BJ (cell line): Measurements from ENCODE around the gene SLC22A23. TPM values are rescaled to one million over a fixed set of nuclear protein-coding genes. Genes with fewer than 3 reads are reported as not detected.

Experiments used
- CTCF ChIA-PET: fragments of 350-600 bp; formaldehyde crosslinking; extraction: SDS; loops from one replicate; lab custom pipeline; 2021; ENCODE audit warnings: antibody characterized with exemption, inconsistent platforms; lab: Yijun Ruan, JAX
- POLR2A ChIA-PET: fragments of 300-600 bp; sonication (Branson Sonifier 250); formaldehyde crosslinking; extraction: SDS; loops from one replicate; lab custom pipeline; 2021; ENCODE audit warnings: antibody characterized with exemption; lab: Charles Lee
- DNase-seq: peaks from one replicate; pipeline ENCODE4 v3.0.0-alpha.2; 2011; ENCODE audit warnings: low read depth
- H3K27me3 ChIP-seq: 2 replicates; pipeline ENCODE4 v1.6.0; 2011; ENCODE audit warnings: low read length; ENCODE audit not compliant: control insufficient read depth, insufficient read depth
- H3K36me3 ChIP-seq: 2 replicates; pipeline ENCODE4 v1.5.1; 2011; ENCODE audit warnings: low read length; ENCODE audit not compliant: control insufficient read depth, insufficient read depth
- H3K4me3 ChIP-seq: 2 replicates; pipeline ENCODE4 v1.5.1; 2011; ENCODE audit warnings: low read depth, mild to moderate bottlenecking, control low read depth, low read length
- polyA minus RNA-seq: library from RNA; depleted of rRNA, polyadenylated mRNA; stranded (reverse); fragments of >200 nt; gene quantifications from 2 replicates; pipeline ENCODE4 v1.2.3, GENCODE V29; 2011; rRNA and poly(A)+ RNA removed
- polyA plus RNA-seq: library from polyadenylated mRNA; depleted of rRNA; stranded (reverse); fragments of >200 nt; gene quantifications from 2 replicates; pipeline ENCODE4 v1.2.3, GENCODE V29; 2011; rRNA removed
- TF ChIP-seq, protein P1 (sequence below): IDR thresholded peaks from 2 replicates; pipeline ENCODE4 v1.5.1; 2011; ENCODE audit warnings: low read depth, mild to moderate bottlenecking, control low read depth, inconsistent platforms, low read length, moderate library complexity; ENCODE audit not compliant: insufficient read depth

SLC22A23 gene, protein sequence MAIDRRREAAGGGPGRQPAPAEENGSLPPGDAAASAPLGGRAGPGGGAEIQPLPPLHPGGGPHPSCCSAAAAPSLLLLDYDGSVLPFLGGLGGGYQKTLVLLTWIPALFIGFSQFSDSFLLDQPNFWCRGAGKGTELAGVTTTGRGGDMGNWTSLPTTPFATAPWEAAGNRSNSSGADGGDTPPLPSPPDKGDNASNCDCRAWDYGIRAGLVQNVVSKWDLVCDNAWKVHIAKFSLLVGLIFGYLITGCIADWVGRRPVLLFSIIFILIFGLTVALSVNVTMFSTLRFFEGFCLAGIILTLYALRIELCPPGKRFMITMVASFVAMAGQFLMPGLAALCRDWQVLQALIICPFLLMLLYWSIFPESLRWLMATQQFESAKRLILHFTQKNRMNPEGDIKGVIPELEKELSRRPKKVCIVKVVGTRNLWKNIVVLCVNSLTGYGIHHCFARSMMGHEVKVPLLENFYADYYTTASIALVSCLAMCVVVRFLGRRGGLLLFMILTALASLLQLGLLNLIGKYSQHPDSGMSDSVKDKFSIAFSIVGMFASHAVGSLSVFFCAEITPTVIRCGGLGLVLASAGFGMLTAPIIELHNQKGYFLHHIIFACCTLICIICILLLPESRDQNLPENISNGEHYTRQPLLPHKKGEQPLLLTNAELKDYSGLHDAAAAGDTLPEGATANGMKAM
- polyA plus RNA-seq (0.28 and 0.44 TPM in 2 replicates), polyA minus RNA-seq (0.36 and 0.57 TPM in 2 replicates)

DNA sequence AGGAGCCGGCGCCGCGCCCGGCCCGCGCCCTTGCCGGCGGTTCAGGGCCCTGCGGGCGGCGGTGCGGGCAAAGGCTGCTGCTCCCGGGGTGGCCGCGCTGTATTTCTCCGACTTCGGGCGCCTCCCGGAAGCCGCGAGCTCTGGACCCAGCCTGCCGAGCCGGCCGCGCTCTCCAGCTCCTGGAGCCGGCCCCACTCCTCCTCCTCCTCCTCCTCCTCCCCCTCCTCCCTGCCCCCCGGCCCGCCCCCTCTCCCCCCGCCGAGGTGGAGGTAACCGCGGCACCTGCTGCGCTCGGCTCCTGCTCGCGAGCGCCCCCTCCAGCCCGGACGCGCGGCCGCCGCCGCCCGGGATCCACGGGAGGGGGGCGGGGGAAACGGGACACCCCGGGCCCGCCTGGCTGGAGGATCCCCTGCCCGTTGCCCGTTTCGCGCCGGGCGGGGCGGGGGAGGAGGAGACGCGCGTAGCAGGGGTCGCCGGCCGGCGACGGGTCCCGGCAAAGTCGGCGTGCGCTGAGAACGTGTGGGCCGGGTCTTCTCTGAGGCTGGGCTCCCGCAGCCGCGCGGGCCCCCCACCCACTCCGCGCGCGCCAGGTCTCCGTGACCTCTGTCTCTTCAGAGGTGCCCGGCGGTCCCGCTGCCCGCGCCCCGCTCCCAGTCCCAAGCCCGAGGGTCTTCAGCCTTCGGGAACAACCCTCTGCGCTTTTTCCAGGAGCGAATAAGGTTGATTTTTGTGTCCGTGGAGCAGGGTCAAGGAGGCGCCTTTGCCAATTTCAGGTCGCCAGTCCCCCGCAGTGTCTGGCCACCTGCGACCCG, at the start of gene SLC22A23:
TSS of gene SLC22A23 (minus strand) at position 153 of the 812 bp plus-strand sequence. CDS start 491 bp downstream, outside the sequence.
- Histone ChIP-seq H3K4me3 (peak within 1 kb of the TSS; percentile 48), H3K27me3 (peaks cover 23% of the 10 kb centered on the region), H3K36me3 (no peaks in the 10 kb centered on the region)
- CTCF ChIA-PET = interaction anchor here (0.6 to 5.9 kb wide), 4 partner anchors 10 to 15 kb away, joined by 3 to 28 read pairs (median 4); no protein-coding TSS in a partner anchor
- TF ChIP-seq, protein P1, sequence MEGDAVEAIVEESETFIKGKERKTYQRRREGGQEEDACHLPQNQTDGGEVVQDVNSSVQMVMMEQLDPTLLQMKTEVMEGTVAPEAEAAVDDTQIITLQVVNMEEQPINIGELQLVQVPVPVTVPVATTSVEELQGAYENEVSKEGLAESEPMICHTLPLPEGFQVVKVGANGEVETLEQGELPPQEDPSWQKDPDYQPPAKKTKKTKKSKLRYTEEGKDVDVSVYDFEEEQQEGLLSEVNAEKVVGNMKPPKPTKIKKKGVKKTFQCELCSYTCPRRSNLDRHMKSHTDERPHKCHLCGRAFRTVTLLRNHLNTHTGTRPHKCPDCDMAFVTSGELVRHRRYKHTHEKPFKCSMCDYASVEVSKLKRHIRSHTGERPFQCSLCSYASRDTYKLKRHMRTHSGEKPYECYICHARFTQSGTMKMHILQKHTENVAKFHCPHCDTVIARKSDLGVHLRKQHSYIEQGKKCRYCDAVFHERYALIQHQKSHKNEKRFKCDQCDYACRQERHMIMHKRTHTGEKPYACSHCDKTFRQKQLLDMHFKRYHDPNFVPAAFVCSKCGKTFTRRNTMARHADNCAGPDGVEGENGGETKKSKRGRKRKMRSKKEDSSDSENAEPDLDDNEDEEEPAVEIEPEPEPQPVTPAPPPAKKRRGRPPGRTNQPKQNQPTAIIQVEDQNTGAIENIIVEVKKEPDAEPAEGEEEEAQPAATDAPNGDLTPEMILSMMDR = 0 out of 2 replicates have a peak, but pooled peaks have one; percentile 11
- POLR2A ChIA-PET = no interaction called here
- DNase-seq = no peak

DNA sequence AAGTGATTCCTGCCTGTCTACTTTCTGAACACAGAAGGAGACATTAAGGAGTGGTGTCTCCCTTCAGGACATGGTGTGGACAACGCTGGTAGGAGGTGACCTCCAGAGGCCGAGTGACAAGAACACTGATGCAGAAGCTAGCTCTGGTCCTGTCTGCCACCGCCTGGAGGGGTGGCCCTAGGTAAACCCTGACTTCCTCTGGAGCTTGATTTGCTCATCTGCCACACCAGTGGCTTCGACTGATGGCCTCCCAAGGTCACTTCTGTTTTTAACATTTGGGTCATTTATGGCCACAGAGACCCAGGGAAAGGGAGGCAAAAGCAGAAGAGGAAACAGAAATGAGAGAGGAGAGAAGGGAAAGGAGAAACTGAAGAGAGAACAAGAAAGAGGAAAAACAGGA, 49.4 kb upstream of the SLC22A23 start:
- Histone ChIP-seq H3K4me3 (no peak overlapping the region), H3K27me3 (peaks cover 13% of the 10 kb centered on the region), H3K36me3 (no peaks in the 10 kb centered on the region)
- TF ChIP-seq, protein P1 = no peak
- CTCF ChIA-PET = interaction anchor here (0.8 kb wide), 1 partner anchor 226 kb away, joined by 4 read pairs; no protein-coding TSS in a partner anchor
- POLR2A ChIA-PET = no interaction called here
- DNase-seq = no peak

DNA sequence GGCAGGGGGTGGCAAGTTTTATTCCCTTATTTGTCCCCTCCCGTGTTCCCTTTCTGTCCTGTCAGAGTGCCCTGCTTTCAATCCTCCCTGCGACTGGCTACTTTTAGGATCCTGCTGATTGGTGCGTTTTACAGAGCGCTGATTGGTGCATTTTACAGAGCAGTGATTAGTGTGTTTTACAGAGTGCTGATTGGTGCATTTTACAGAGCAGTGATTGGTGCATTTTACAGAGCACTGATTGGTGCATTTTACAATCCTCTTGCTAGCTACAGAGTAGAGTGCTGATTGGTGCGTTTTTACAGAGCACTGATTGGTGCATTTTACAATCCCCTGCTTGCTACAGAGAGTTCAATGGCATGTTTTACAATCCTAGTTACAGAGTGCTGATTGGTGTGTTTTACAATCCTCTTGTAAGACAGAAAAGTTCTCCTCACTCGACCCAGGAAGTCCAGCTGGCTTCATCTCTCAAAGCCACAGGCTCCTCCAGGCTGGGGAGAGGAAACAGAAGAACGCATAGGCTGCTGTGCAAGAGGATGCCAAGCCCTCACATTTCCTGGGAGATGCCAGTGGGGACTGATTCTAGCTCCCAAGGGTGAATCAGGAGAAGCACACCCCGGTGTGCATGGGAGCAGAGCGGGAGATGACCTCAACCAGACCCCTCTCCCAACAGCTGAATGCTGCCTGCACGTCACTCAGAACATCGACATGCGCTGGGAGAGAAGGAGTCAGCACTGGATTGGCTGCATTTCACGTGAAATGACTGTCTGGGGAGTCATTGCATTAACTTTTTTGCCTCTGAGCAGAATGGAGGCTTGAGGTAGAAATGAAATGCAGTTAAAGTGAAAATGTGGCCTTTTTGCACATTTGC, 48.3 kb upstream of the SLC22A23 start:
- POLR2A ChIA-PET = no interaction called here
- Histone ChIP-seq H3K27me3 (peaks cover 13% of the 10 kb centered on the region), H3K36me3 (no peaks in the 10 kb centered on the region), H3K4me3 (no peak overlapping the region)
- no peak for DNase-seq
- CTCF ChIA-PET = interaction anchor here (0.8 kb wide), 1 partner anchor 225 kb away, joined by 4 read pairs; no protein-coding TSS in a partner anchor
- TF ChIP-seq, protein P1 = no peak

DNA sequence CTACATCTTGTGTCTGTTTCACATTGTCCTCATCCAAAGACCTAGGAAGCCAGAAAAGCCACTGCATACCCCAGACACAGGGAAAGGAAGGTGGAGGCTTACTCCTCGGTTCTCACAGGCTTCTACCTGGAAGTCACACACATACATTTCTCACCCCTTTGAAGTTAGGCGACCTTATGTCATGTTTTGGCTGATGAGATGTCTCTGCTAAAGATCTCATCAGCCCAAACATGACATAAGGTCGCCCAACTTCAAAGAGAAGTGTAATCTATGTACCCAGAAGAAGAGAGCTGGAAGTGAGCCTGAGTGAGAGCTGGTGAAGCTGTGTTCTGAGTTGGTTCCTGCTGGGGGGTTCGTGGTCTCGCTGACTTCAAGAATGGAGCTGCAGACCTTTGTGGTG, 47.5 kb upstream of the SLC22A23 start:
- TF ChIP-seq, protein P1 = no peak
- Histone ChIP-seq H3K4me3 (no peak overlapping the region), H3K27me3 (peaks cover 13% of the 10 kb centered on the region), H3K36me3 (no peaks in the 10 kb centered on the region)
- ChIA-PET POLR2A (no interaction called here), CTCF (no interaction called here)
- no peak for DNase-seq
